Pancreas (tissue), 10 donors: ENCODE results near the gene SOS2. TPM values are rescaled to one million over a fixed set of nuclear protein-coding genes. Genes with fewer than 3 reads are reported as not detected.

Source experiments
- ATAC-seq, 4 donors: fragments of 200-7000 bp; cut with Tn5 transposase; one replicate each; pipeline versions ENCODE4 v1.8.0 to v1.9.1; 2020; ENCODE audit warnings: mild to moderate bottlenecking in 4 of 4, moderate library complexity in 4 of 4
- DNase-seq, 6 donors: peaks; one replicate each; pipeline ENCODE4 v3.0.0-alpha.2; 2020
- FAIRE-seq: peaks from 2 replicates; lab custom pipeline; 2012; peaks lifted over from hg19 to GRCh38; lab: Jason Lieb, UNC
- H3K27ac ChIP-seq, 4 donors: fragments of 200-600 bp; sonication (generic); 1 replicate in 3 of 4; 2 replicates in 1 of 4; pipeline versions ENCODE4 v1.5.0 to v1.8.0; 2020
- H3K27me3 ChIP-seq, 4 donors: fragments of 200-600 bp; one replicate each; pipeline ENCODE4 v1.8.0; 2021
- H3K36me3 ChIP-seq, 3 donors: fragments of 200-600 bp; sonication (generic) in 1 of 3; one replicate each; pipeline versions ENCODE4 v1.5.0 to v1.8.0; 2020 to 2021
- H3K4me1 ChIP-seq, 3 donors: fragments of 200-600 bp; one replicate each; pipeline ENCODE4 v1.8.0; 2021
- H3K4me3 ChIP-seq, 4 donors: fragments of 200-600 bp; sonication (generic) in 2 of 4; one replicate each; pipeline versions ENCODE4 v1.5.0 to v1.8.0; 2020 to 2021
- H3K9me3 ChIP-seq, 4 donors: fragments of 200-600 bp; one replicate each; pipeline ENCODE4 v1.8.0; 2021
- CTCF ChIP-seq, 4 donors: fragments of 200-600 bp; sonication (generic) in 3 of 4; IDR thresholded peaks; one replicate each; pipeline versions ENCODE4 v1.5.0 to v1.8.0; 2021; ENCODE audit warnings: antibody characterized with exemption in 4 of 4
- WGBS, 2 donors: extraction: QIAGEN DNeasy Blood & Tissue Kit; methylation state at CpG; one replicate each; pipeline ENCODE4 v1.1.7; 2013; 5-methylcytosine and 5-hydroxymethylcytosine counted together
- intact Hi-C, 3 donors: fragments of 100-400 bp; cut with DNase I; formaldehyde crosslinking; loops; one replicate each; pipeline versions ENCODE4 v1.11.1 to v1.14.2; 2022
- polyA plus RNA-seq, 2 donors: library from polyadenylated mRNA; stranded (reverse); fragments of 200-250 nt; gene quantifications; one replicate each; pipeline ENCODE4 v1.2.3, GENCODE V29; 2013
- total RNA-seq, 6 donors: library from RNA; stranded (reverse); fragmentation: NEBNext Ultra II Directional in 4 of 6; extraction: Animal tissue kit (Norgen Biotek cat#: 25700) in 4 of 6; gene quantifications; one replicate each; pipeline versions ENCODE4 v1.2.1 to v1.2.4, GENCODE V29; 2021 to 2023
- donor health status: healthy with polysubstance abuse.
- donor health status: DM: no; HTN: no; CAD: no; lungs with moderate emphysema.
- donor health status: DM: no; HTN: no; CAD: no.
- donor health status: control.
- donor health status: control.
- donor health status: Bipolar disorder and iron deficiency.
- donor health status: DM: yes; HTN: yes; CAD: no.
- donor health status: DM: no; HTN: no; CAD: no.
- donor health status: DM: no; HTN: no; CAD: no.
- donor health status: DM: yes; HTN: yes; CAD: no.

Gene SOS2
- total and polyA plus RNA-seq, 8 donors: 4.2 to 19.9 (median 10.7) TPM

DNA sequence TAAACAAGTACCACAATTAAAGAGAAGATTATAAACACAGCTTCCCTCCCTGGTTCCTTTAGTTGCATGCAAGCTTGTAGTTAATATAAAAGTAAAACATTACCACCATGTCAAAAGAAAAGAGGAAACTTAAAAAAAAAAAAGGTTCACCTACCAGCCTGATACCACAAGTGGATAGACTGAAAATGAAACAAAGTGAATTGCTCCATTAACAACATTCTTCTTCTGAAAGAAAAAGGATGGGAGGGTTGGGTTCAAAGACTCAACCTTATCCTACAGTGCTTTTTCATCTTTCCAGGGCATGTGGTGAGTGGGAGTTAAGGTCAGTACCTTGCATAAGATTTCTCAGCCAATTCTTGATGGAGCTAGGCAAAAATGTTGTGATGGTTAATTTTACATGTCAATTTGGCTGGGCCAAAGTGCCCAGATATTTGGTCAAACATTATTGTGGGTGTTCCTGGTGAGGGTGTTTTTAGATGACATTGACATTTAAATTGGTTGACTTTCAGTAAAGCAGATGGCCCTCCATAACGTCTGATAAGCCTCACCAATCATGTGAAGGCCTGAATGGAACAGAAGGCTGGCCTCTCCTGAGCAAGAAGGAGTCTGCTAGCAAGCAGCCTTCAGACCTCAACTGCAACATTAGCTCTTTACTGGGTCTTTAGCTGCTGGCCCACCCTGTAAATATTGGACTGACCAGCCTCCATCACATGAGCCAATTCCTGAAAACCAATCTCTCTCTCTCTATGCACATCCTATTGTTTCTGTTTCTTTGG lies 143.8 kb downstream of the SOS2 start:
- TF ChIP-seq CTCF (IDR thresholded peaks at IDR 0.05): no peak
- Histone ChIP-seq H3K27me3 (no peaks in the 10 kb centered on the region), H3K27ac (no peak overlapping the region), H3K4me3 (no peak overlapping the region), H3K36me3 (no peaks in the 10 kb centered on the region), H3K4me1 (no peaks in the 10 kb centered on the region), H3K9me3 (no peaks in the 10 kb centered on the region)
- no peak for ATAC-seq
- DNase-seq: no peak
- no peak for FAIRE-seq
- intact Hi-C loops: no loop called here
- 53 to 71% methylated on average over 1 of the region's 1 CpG for WGBS, 2 donors

GRCh38 chr14:50086321-50086711 lies 145.1 kb downstream of the SOS2 start:
- no peaks in the 10 kb centered on the region for H3K9me3 ChIP-seq
- no peak for ATAC-seq
- WGBS, 2 donors: 87% methylated on average over 2 of the region's 2 CpGs
- no peaks in the 10 kb centered on the region for H3K36me3 ChIP-seq
- no peak overlapping the region for H3K27ac ChIP-seq
- intact Hi-C loops: no loop called here
- no peak for FAIRE-seq
- no peaks in the 10 kb centered on the region for H3K27me3 ChIP-seq
- H3K4me3 ChIP-seq: no peak overlapping the region
- DNase-seq: no peak
- no peaks in the 10 kb centered on the region for H3K4me1 ChIP-seq
- no peak for TF ChIP-seq CTCF (IDR thresholded peaks at IDR 0.05)

- H3K4me3 ChIP-seq: no peak overlapping the region
- no peaks in the 10 kb centered on the region for H3K4me1 ChIP-seq
- H3K27ac ChIP-seq: no peak overlapping the region
- WGBS, 2 donors: 80 to 81% methylated on average over 10 of the region's 10 CpGs
- ATAC-seq: no peak
- no peak for DNase-seq
- H3K36me3 ChIP-seq: no peaks in the 10 kb centered on the region
- no peak for FAIRE-seq
- no peaks in the 10 kb centered on the region for H3K9me3 ChIP-seq
- no peak for TF ChIP-seq CTCF (IDR thresholded peaks at IDR 0.05)
- no peaks in the 10 kb centered on the region for H3K27me3 ChIP-seq
- intact Hi-C loops: no loop called here
Measured at GRCh38 chr14:50085570-50086320, 145.6 kb downstream of the SOS2 start.

DNA sequence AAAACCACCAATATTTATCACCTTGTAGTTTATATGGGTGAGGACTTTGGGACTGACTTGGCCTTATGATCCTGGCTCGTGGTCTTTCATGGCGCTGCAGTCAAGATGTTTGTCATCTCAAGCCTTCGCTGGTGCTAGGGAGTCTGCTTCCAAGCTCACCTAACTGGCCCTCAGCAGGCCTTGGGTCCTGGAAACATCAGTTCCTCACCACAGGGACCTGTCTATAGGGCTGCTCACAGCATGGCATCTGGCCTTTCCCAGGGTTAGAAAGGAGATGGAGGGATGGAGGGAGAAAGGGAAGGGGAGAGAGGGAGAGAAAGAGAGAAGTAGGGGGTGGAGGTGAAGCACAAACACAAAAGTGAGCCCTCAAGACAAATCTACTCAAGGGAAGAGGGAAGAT lies 146.7 kb downstream of the SOS2 start:
- Histone ChIP-seq H3K4me1 (no peaks in the 10 kb centered on the region), H3K9me3 (no peaks in the 10 kb centered on the region), H3K36me3 (no peaks in the 10 kb centered on the region), H3K27me3 (no peaks in the 10 kb centered on the region), H3K27ac (no peak overlapping the region), H3K4me3 (no peak overlapping the region)
- FAIRE-seq (no peak), DNase-seq (no peak), ATAC-seq (no peak)
- WGBS, 2 donors: 89 to 94% methylated on average over 3 of the region's 3 CpGs
- no peak for TF ChIP-seq CTCF (IDR thresholded peaks at IDR 0.05)
- intact Hi-C loops: no loop called here
